HS-5 (cell line): Measurements from ENCODE around the gene DGKA.
"Not testable (repeated sequence)": the region's sequence is repeated elsewhere in the genome, so short reads cannot be mapped to it uniquely, and the experiment has no call there.

ENCODE experiments used
- DNase-seq: peaks from one replicate; pipeline ENCODE4 v3.0.0-alpha.2; 2012; ENCODE audit warnings: low read depth

The DGKA gene

DNA sequence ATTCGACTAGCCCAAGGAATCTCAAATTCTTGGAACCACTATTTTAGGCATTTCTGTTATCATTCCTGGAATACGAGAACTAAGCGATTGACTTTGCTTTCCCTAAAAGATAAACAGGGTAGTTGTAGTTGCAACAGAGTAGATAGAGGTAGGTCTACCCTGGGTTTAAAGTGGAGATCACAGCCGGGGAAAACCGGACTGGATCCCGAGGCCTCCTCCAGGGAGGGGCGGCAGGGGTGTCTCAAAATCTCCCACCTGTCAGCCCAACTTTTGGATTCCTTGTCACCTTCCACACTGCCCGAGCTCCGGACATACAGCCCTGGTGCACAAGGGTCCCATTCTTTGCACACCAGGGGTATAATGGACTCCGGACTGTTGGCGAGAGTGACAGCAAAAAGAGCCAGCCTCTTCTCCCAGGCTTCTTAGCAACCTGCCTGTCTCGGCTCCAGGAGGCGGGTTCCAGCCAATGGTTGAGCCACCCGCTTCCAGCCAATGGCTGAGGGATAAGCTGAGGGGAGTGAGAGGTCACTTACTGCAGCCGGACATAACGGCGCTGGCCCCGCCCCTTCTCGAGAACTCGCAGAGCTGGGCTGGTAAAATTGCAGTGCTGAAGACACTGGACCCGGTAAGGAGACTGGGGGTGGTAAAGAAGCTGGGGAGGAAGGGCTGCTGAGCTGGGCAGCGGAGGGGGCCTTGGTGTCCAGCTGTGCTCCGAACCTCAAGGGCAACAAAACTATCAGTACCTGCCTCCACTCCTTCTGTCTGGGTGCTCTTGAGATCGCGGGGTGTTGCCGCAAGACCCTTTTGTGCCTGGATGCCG, 66.0 kb downstream of the DGKA start, which contains the start of gene SUOX:
SUOX (plus strand) TSS at position 562 of the 820 bp plus-strand sequence. CDS start 4,946 bp downstream, outside the sequence.
- DNase-seq, result peak; percentile 83

DNA sequence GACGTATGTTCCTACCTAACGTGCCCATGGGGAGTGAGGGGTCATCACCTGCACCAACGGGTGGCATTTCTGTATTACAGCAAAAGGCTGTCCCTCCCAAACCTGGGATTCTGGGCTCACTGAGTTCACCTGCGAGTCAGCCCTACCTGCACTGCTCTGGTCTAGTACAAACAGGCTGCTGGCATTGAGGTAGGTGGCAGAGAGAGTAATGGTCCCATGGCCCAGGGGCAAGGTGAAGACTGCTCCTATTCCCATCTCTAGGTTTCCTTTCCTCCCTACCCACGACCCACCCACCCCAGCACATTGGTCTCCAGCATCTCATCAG, 66.5 kb downstream of the DGKA start:
- DNase-seq, result no peak

DNA sequence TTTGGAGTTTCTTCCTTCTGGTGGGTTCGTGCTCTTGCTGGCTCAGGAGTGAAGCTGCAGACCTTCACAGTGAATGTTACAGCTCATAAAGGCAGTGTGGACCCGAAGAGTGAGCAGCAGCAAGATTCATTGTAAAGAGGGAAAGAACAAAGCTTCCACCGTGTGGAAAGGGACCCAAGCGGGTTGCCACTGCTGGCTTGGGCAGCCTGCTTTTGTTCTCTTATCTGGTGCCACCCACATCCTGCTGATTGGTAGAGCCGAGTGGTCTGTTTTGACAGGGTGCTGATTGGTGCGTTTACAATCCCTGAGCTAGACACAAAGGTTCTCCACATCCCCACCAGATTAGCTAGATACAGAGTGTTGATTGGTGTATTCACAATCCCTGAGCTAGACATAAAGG, 68.6 kb downstream of the DGKA start:
- not testable (repeated sequence) for DNase-seq

DNA sequence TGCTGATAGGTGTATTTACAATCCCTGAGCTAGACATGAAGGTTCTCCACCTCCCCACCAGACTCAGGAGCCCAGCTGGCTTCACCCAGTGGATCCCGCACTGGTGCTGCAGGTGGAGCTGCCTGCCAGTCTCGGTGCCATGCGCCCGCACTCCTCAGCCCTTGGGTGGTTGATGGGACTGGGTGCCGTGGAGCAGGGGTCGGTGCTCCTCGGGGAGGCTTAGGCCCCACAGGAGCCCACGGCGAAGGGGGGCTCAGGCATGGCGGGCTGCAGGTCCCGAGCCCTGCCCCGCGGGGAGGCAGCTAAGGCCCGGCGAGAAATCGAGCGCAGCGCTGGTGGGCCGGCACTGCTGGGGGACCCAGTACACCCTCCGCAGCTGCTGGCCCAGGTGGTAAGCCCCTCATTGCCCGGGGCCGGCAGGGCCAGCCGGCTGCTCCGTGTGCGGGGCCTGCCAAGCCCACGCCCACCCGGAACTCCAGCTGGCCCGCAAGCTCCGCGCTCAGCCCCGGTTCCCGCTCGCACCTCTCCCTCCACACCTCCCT, 69.1 kb downstream of the DGKA start:
- DNase-seq, result not testable (repeated sequence)

GRCh38 chr12:56001487-56002100, 70.6 kb downstream of the DGKA start:
- no peak for DNase-seq

DNA sequence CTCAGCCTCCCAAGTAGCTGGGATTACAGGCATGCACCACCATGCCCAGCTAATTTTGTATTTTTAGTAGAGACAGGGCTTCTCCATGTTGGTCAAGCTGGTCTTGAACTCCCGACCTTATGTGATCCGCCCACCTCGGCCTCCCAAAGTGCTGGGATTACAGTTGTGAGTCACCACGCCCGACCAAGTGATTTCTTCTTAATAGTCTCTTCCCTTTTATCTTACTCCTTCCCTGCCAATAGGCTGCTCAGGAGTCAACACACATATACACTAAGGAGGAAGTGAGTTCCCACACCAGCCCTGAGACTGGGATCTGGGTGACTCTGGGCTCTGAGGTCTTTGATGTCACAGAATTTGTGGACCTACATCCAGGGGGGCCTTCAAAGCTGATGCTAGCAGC, 72.4 kb downstream of the DGKA start:
- not testable (repeated sequence) for DNase-seq
